Lower leg skin (tissue), 4 donors: ENCODE measurements around the gene USP2. TPM values are rescaled to one million over a fixed set of nuclear protein-coding genes. Genes with fewer than 3 reads are reported as not detected.

Source experiments
- DNase-seq, 2 donors: peaks; one replicate each; pipeline ENCODE4 v3.0.0-alpha.2; 2019; ENCODE audit warnings: low spot score in 2 of 2
- H3K4me3 ChIP-seq: fragments of 200-600 bp; sonication (generic); 2 replicates; pipeline ENCODE4 v1.5.1; 2017; ENCODE audit warnings: mild to moderate bottlenecking, low read depth; ENCODE audit not compliant: poor library complexity, severe bottlenecking
- CTCF ChIP-seq, 3 donors: fragments of 450-650 bp; IDR thresholded peaks; one replicate each; pipeline ENCODE4 v1.5.1; 2016; ENCODE audit warnings: antibody characterized with exemption in 3 of 3, mild to moderate bottlenecking in 3 of 3, moderate library complexity in 2 of 3
- POLR2A ChIP-seq, 2 donors: fragments of 450-650 bp; IDR thresholded peaks; one replicate each; pipeline ENCODE4 v1.6.1; 2016 to 2017; ENCODE audit warnings: antibody characterized with exemption in 2 of 2, mild to moderate bottlenecking in 1 of 2, moderate library complexity in 1 of 2
- WGBS, 2 donors: methylation state at CpG; one replicate each; pipeline ENCODE4 v1.1.5; 2018; 5-methylcytosine and 5-hydroxymethylcytosine counted together
- intact Hi-C: fragments of 100-400 bp; cut with DNase I; formaldehyde crosslinking; loops from one replicate; pipeline ENCODE4 v1.15.0; 2023; ENCODE audit warnings: low total_unique reads
- total RNA-seq, 4 donors: library from RNA; depleted of rRNA; stranded (reverse); fragments of >200 nt; gene quantifications; one replicate each; pipeline ENCODE4 v1.1.0, GENCODE V29; 2016

The USP2 gene
- total RNA-seq, 4 donors from 2014 or later, result 15.0 to 35.6 (median 18.1) TPM

GRCh38 chr11:119423509-119424254 is 42.2 kb upstream of the USP2 start:
- 48 to 54% methylated on average over 14 of the region's 14 CpGs for WGBS, 2 donors
- intact Hi-C loops, result no loop called here
- H3K4me3 ChIP-seq, result no peak overlapping the region
- no peak for TF ChIP-seq CTCF (IDR thresholded peaks at IDR 0.05)
- TF ChIP-seq POLR2A (IDR thresholded peaks at IDR 0.05), result no peak
- no peak for DNase-seq

- H3K4me3 ChIP-seq, result no peak within 1 kb of the TSS
- DNase-seq, result no peak
- 3% methylated on average over 36 of the region's 41 CpGs for WGBS, 2 donors
- intact Hi-C loops, result no loop called here
- no peak for TF ChIP-seq POLR2A (IDR thresholded peaks at IDR 0.05)
- no peak for TF ChIP-seq CTCF (IDR thresholded peaks at IDR 0.05)
Measured at GRCh38 chr11:119422809-119423508, 41.5 kb upstream of the USP2 start, which contains the start of gene THY1. THY1 (minus strand) TSS chr11:119423172; CDS start chr11:119420905, 2,267 bp downstream.

DNA sequence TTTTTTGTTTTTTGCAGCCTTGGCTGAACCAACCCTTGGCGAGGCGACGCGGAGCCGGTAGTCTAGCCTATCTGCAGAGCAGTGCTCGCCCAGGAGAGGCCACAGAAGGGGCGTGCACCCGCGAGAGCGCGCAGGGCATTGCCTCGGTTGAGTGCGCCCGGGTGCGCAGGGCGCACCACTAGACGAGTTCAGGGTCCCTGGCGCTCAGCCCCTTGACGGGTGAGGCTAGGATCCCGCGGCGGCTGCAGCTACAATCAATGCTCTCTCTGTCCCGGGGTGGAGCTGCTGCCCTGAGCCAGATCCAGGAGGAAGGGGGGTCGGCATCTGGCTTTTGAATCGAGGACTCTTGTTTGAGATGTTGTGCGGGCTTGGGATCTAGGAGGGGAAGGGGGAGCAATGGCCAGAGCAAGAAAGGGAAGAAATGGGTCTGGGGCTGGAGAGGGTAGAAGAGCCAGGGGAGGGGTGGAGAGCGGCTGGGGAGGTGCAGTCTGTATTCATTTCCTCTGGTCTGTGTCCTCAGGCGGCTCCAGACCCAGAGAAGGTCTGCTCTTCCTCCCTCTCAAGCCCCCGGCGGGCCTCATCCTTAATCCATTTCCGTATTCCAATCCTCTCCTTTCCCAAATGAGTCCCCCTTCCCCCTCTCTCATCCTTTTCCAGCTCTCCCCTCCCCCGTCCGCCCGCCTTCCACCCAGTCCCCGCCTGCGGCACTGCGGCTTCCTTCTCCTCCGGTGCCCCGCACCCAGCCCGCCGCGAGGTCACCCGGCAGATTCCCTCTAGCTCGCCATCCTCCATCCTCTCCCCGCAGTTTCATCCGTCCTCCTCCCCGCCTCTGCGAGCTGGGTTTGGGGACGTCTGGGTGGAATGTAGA is 40.7 kb upstream of the USP2 start:
- intact Hi-C loops, result no loop called here
- no peak for TF ChIP-seq CTCF (IDR thresholded peaks at IDR 0.05)
- TF ChIP-seq POLR2A (IDR thresholded peaks at IDR 0.05), result no peak
- H3K4me3 ChIP-seq, result no peak overlapping the region
- 1 to 2% methylated on average over 46 to 49 of the region's 49 CpGs for WGBS, 2 donors
- no peak for DNase-seq

DNA sequence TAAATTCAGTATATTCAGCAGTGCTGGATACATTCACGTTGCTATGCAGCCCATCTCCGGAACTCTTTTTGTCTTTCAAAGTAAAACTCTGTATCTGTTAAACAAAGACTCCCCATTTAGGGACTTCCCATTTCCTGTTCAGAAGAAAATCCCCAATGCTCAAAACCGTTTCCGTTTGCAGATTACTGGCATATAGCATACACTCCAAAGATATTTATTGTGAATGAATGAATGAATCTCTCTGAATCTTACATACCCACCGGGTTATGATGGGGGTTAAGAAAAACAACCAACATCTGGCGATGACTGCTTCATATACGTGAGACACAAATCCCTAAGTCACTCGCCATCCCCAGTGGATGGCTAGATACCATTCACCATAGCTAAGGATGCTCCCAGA is 39.9 kb upstream of the USP2 start:
- no peak overlapping the region for H3K4me3 ChIP-seq
- DNase-seq, result no peak
- no peak for TF ChIP-seq CTCF (IDR thresholded peaks at IDR 0.05)
- no peak for TF ChIP-seq POLR2A (IDR thresholded peaks at IDR 0.05)
- 21 to 32% methylated on average over 8 of the region's 8 CpGs for WGBS, 2 donors
- intact Hi-C loops, result no loop called here

DNA sequence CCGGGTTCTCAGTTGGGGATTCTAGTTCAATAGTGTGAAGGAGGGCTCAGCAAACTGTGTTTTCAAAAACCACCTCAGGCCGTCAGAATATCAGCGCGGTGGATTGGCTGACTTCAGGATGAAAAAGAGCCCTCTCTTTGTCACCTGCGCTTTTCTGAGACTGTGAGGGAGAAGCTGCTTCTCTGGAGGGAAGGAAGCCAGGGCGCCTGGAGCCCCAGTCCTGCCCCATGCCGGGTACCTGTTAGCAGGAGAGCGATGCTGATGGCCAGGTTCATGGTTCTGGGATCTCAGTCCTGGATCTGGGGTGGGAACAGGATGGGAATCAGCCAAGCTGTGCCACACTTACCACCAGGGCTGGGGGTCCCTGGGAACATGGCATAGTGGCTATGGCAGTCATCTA is 39.1 kb upstream of the USP2 start:
- intact Hi-C loops, result no loop called here
- H3K4me3 ChIP-seq, result no peak overlapping the region
- TF ChIP-seq POLR2A (IDR thresholded peaks at IDR 0.05) (no peak), CTCF (IDR thresholded peaks at IDR 0.05) (no peak)
- DNase-seq, result no peak
- 87 to 89% methylated on average over 8 of the region's 8 CpGs for WGBS, 2 donors
